ENCODE measurements around the gene UBE3D. TPM values are rescaled to one million over a fixed set of nuclear protein-coding genes. Genes with fewer than 3 reads are reported as not detected.

The UBE3D gene
- total and polyA plus RNA-seq, 2 of the 8 experiments (the other 6 are each of a cell fraction or from before 2014, with no cell fraction given): 5.7 to 16.3 TPM

- TF ChIP-seq CHD7 (IDR thresholded peaks at IDR 0.05; ENCODE audit: insufficient replicate concordance, low read length) (no peak), HDAC2 (IDR thresholded peaks at IDR 0.05; ENCODE audit: borderline replicate concordance in 1 of 2, low read depth in 2 of 2, low read length in 2 of 2) (no peak), SP2 (IDR thresholded peaks at IDR 0.05; ENCODE audit: low read length) (no peak), SP4 (IDR thresholded peaks at IDR 0.05; ENCODE audit: low read length) (no peak), POU5F1 (IDR thresholded peaks at IDR 0.05; ENCODE audit: low read depth, low read length) (no peak), TAF1 (IDR thresholded peaks at IDR 0.05; ENCODE audit: low read depth, low read length) (no peak), CHD1 (IDR thresholded peaks at IDR 0.05; ENCODE audit: low read depth, low read length) (no peak)
Measured at GRCh38 chr6:82921258-82921657, 144.4 kb downstream of the UBE3D start (continued).

Data from H1 (cell line).